ENCODE results near the gene MMP24. TPM values are rescaled to one million over a fixed set of nuclear protein-coding genes. Genes with fewer than 3 reads are reported as not detected.

MMP24 gene
- total and polyA plus RNA-seq, 2 of the 13 experiments (the other 11 are each of a cell fraction or from before 2014, with no cell fraction given), result 0.29 to 0.35 TPM

- TF ChIP-seq KLF9 (CRISPR knock-in tag; IDR thresholded peaks at IDR 0.05; ENCODE audit: low read depth) (no peak), KMT2B (CRISPR knock-in tag; IDR thresholded peaks at IDR 0.05) (no peak), KLF11 (CRISPR knock-in tag; IDR thresholded peaks at IDR 0.05) (no peak), MED1 (CRISPR knock-in tag; IDR thresholded peaks at IDR 0.05) (peak; percentile 52; the same call in 1 of the 2 replicates), HMG20B (CRISPR knock-in tag; conservative IDR thresholded peaks at IDR 0.05) (no peak)
- TF ChIP-seq, protein P1, sequence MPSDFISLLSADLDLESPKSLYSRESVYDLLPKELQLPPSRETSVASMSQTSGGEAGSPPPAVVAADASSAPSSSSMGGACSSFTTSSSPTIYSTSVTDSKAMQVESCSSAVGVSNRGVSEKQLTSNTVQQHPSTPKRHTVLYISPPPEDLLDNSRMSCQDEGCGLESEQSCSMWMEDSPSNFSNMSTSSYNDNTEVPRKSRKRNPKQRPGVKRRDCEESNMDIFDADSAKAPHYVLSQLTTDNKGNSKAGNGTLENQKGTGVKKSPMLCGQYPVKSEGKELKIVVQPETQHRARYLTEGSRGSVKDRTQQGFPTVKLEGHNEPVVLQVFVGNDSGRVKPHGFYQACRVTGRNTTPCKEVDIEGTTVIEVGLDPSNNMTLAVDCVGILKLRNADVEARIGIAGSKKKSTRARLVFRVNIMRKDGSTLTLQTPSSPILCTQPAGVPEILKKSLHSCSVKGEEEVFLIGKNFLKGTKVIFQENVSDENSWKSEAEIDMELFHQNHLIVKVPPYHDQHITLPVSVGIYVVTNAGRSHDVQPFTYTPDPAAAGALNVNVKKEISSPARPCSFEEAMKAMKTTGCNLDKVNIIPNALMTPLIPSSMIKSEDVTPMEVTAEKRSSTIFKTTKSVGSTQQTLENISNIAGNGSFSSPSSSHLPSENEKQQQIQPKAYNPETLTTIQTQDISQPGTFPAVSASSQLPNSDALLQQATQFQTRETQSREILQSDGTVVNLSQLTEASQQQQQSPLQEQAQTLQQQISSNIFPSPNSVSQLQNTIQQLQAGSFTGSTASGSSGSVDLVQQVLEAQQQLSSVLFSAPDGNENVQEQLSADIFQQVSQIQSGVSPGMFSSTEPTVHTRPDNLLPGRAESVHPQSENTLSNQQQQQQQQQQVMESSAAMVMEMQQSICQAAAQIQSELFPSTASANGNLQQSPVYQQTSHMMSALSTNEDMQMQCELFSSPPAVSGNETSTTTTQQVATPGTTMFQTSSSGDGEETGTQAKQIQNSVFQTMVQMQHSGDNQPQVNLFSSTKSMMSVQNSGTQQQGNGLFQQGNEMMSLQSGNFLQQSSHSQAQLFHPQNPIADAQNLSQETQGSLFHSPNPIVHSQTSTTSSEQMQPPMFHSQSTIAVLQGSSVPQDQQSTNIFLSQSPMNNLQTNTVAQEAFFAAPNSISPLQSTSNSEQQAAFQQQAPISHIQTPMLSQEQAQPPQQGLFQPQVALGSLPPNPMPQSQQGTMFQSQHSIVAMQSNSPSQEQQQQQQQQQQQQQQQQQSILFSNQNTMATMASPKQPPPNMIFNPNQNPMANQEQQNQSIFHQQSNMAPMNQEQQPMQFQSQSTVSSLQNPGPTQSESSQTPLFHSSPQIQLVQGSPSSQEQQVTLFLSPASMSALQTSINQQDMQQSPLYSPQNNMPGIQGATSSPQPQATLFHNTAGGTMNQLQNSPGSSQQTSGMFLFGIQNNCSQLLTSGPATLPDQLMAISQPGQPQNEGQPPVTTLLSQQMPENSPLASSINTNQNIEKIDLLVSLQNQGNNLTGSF (CRISPR knock-in tag; IDR thresholded peaks at IDR 0.05), result peak; percentile 27
- TF ChIP-seq, protein P2, sequence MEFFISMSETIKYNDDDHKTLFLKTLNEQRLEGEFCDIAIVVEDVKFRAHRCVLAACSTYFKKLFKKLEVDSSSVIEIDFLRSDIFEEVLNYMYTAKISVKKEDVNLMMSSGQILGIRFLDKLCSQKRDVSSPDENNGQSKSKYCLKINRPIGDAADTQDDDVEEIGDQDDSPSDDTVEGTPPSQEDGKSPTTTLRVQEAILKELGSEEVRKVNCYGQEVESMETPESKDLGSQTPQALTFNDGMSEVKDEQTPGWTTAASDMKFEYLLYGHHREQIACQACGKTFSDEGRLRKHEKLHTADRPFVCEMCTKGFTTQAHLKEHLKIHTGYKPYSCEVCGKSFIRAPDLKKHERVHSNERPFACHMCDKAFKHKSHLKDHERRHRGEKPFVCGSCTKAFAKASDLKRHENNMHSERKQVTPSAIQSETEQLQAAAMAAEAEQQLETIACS (CRISPR knock-in tag; IDR thresholded peaks at IDR 0.05), result no peak
Measured at GRCh38 chr20:35269055-35269781, 42.7 kb downstream of the MMP24 start (continued).

Measured in HepG2 (cell line).